HuH-7.5 (cell line): ENCODE measurements around the gene STRBP.
"Not testable (repeated sequence)": the region's sequence is repeated elsewhere in the genome, so short reads cannot be mapped to it uniquely, and the experiment has no call there.

ENCODE experiments used
- DNase-seq: peaks from one replicate; pipeline ENCODE4 v3.0.0; 2011; ENCODE audit warnings: low spot score

STRBP gene

GRCh38 chr9:123268465-123269259 lies at the start of gene STRBP:
Gene STRBP (minus strand): TSS chr9:123268586. CDS start chr9:123184134, 84,452 bp downstream.
- DNase-seq, result peak; percentile 94

GRCh38 chr9:123316053-123316718 lies 47.8 kb upstream of the STRBP start:
- DNase-seq, result no peak

- DNase-seq, result no peak
Measured at GRCh38 chr9:123315635-123316034, 47.2 kb upstream of the STRBP start.

GRCh38 chr9:123314617-123315016 lies 46.2 kb upstream of the STRBP start:
- no peak for DNase-seq

GRCh38 chr9:123312306-123312877 lies 44.0 kb upstream of the STRBP start:
- DNase-seq, result no peak

DNA sequence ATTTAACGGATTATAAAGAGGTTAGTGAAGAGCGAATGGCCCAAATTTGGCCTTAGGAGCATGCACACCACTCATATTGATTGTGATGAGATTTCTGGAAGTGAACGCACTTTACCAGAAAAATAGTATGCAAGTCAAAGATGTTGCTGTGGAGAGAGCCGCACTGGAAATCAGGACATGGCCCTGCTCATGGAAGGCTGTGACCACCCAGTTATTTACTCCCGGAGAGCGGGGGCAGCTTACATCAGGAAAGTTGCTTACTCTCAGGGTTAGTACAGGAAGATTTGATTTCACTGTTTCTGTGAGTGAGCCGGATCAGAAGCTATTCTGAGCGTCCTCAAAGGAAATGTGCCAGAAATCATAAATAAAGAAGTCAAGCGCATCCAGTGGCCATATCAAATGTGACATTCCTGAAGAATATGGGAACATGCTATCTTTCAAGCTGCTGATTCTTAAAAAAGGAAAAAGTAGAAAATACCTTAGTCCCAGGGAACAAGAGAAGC lies 42.9 kb upstream of the STRBP start:
- DNase-seq, result no peak

GRCh38 chr9:123310551-123311249 lies 42.3 kb upstream of the STRBP start:
- no peak for DNase-seq

- DNase-seq, result no peak
Measured at GRCh38 chr9:123309611-123310010, 41.2 kb upstream of the STRBP start.

- no peak for DNase-seq
Measured at GRCh38 chr9:123305879-123306278, 37.5 kb upstream of the STRBP start.

DNA sequence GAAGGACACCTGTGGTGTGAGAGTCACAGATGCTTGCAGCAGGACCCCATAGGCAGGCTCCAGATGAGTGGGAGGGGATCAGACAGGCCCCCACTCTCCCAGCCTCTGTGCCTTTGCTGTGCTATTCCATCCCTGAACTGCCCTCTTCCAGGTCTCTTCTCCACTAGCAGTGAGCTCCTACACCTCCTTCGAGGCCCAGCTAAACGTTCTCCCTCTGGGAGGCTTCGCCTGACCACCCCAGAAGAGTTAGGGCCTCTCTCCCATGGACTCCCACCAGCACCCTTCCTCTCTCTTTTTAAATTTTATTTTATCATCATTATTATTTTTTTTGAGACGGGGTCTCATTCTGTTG lies 35.9 kb upstream of the STRBP start:
- DNase-seq, result no peak

- DNase-seq, result no peak
Measured at GRCh38 chr9:123302348-123303214, 34.2 kb upstream of the STRBP start.

DNA sequence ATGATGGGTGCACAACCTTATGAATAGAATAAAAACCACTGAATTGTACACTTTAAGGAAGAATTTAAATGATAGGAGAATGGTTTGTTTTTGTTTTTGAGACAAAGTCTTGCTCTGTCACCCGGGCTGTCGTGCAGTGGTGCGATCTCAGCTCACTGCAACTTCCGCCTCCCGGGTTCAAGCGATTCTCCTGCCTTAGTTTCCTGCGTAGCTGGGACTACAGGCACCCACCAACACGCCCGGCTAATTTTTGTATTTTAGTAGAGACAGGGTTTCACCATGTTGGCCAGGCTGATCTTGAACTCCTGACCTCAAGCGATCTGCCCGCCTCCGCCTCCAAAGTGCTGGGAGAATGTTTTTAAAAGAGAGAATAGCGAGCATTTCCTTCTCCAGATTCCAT lies 33.5 kb upstream of the STRBP start:
- not testable (repeated sequence) for DNase-seq

DNA sequence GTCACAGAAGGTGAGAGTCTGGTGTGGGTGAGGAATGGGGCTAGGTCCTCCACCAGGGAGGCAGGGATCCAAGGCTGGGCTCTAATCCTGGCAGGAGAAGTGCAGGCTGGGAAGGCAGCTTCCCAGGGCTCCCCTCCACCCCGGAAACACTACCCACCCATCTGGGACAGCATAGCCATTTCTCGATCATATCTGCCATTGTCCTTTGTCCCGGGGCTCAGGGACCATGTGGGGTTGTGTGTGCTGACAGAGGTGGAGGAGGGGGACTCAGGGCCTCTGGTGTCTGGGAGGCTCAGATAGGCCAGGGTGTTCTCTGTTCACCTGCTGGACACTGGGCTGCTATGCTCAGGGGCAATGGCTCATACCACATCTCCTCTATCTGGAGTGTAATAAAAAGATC lies 32.2 kb upstream of the STRBP start:
- no peak for DNase-seq

DNA sequence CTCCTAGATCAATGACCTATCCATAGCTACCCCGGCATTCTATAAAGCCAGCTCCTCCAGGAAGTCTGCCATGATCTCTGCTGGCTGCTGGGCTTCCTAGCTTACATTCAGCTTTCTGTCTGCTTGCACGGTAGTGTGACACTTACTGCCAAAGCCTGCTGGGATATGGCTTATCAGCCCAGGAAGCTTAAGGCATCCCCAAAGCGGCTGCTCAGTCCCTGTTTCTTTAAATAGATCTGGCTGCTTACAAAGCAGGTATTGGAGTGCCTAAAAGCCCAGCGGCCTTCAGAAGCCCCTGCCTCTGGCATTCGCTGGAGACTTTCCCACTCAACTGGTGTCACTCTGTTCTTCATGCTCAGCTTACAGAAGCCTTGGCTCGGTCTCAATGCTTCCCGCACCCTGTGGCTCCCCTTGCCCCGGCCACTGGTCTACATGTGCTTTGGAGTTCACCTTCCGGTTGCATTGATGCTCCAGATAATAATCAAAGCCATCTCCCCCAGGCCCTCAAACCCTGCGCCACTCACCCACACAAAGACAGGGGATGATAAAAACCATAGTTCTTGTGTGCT lies 31.3 kb upstream of the STRBP start:
- DNase-seq, result no peak

GRCh38 chr9:123296174-123296573 lies 27.8 kb upstream of the STRBP start:
- no peak for DNase-seq

DNA sequence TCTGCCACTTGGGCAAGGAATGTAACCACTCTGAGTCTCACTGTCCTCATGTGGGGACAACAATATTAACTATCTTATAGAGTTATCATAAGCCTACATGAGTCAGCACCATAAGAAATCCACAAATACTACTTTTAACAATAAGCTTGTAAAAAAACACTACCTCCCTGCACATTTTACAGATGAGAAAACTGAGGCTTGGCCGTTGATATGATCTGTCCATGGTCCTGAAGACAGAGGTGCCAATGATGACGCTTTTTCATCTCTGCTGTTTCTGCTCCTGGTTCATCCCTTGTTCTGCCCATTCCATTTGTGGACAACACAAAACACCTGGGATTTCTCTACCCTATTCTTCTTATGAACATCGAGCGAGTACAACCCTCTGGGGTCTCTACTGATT lies 23.4 kb upstream of the STRBP start:
- DNase-seq, result no peak

GRCh38 chr9:123290764-123291163 lies 22.4 kb upstream of the STRBP start:
- DNase-seq, result no peak

DNA sequence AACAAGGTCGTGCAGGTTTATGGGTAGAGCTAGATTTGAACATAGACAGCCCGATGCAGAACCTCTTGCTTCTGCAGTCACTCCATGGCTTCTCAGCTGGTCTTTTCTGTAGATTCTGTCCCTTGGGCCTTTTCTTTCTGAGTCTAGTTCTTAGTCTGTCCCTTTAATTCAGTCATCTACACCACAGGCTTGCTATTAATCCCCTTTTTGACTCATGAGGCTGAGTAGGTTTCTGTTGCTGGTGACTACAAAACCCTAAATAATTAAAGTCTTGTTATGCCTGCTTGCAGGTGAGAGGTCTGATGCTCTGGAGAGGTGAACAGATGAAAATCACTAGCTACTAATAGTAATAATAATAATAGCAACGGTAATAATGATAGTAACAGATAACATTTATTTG lies 19.3 kb upstream of the STRBP start:
- DNase-seq, result no peak

- no peak for DNase-seq
Measured at GRCh38 chr9:123286324-123286723, 17.9 kb upstream of the STRBP start.

- no peak for DNase-seq
Measured at GRCh38 chr9:123284656-123285055, 16.3 kb upstream of the STRBP start.

DNA sequence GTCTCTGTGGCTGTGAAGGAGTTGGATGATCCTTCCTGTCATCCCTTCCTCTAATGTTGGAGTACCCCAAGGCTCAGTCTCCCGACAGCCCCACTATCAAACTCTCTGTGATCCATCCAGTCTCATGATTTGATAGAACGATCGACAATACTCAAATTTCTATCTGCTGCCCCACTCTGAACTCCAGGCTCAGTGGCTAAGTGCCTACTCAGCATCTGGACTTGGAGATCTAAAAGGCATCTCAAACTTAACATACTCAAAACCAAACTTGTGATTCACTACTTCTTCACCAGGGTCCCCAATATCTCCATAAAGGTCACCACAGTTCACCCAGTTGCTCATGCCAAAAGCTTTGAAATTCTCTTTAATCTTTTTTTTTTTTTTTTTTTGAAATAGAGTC lies 15.1 kb upstream of the STRBP start:
- no peak for DNase-seq
